ENCODE measurements around the gene SSBP2. TPM values are rescaled to one million over a fixed set of nuclear protein-coding genes. Genes with fewer than 3 reads are reported as not detected.

Gene SSBP2
- total RNA-seq, 3 donors from 2014 or later = 65.5 to 110 (median 76.6) TPM

DNA sequence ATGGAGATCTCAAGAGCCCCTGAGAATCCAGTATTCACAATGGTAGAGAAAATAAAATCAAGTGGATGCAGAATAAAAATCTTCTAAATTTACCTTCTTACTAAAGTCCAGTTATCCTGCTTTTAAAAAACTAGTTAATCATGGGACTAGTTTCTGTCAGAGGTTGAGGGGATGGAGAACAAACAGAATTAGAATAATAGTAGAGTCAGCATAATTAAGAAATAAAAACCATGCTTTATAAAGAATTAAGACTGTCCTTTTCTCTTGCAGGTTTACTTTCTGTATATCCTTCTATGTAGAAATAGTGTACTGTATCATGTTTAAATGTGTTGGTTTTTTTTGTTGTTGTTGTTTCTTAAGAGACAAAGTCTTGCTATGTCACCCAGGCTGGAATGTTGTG lies 380.0 kb downstream of the SSBP2 start:
- Histone ChIP-seq H3K4me1 (no peaks in the 10 kb centered on the region), H3K27ac (no peak overlapping the region), H3K27me3 (no peaks in the 10 kb centered on the region), H3K36me3 (no peaks in the 10 kb centered on the region), H3K4me3 (no peak overlapping the region), H3K9me3 (no peaks in the 10 kb centered on the region)
- TF ChIP-seq POLR2A (IDR thresholded peaks at IDR 0.05) = no peak
- TF ChIP-seq POLR2AphosphoS5 (IDR thresholded peaks at IDR 0.05) = no peak
- TF ChIP-seq, protein P1, sequence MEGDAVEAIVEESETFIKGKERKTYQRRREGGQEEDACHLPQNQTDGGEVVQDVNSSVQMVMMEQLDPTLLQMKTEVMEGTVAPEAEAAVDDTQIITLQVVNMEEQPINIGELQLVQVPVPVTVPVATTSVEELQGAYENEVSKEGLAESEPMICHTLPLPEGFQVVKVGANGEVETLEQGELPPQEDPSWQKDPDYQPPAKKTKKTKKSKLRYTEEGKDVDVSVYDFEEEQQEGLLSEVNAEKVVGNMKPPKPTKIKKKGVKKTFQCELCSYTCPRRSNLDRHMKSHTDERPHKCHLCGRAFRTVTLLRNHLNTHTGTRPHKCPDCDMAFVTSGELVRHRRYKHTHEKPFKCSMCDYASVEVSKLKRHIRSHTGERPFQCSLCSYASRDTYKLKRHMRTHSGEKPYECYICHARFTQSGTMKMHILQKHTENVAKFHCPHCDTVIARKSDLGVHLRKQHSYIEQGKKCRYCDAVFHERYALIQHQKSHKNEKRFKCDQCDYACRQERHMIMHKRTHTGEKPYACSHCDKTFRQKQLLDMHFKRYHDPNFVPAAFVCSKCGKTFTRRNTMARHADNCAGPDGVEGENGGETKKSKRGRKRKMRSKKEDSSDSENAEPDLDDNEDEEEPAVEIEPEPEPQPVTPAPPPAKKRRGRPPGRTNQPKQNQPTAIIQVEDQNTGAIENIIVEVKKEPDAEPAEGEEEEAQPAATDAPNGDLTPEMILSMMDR (IDR thresholded peaks at IDR 0.05) = no peak
- intact Hi-C loops (cut with DNase I; ENCODE audit: low total_unique reads) = no loop called here
- no peak for DNase-seq (ENCODE audit: low spot score in 2 of 2)

DNA sequence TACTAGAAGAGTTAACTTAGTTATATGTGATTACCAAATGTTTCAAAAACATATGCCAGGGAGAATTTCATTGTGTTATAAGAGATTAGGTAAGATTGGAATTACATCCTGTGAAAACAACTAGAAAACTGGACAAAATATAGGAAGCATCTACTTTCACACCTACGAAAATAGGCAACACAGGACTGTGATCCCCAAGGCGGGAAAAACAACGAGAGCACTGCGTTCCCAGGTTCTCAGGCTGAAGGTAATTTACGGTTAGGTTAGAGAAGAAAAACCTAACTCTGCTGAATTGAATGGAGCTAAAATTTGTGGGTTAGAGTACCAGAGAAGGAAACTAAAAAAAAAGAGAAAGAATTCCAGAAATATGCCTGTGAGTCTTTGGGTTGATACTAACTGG lies 385.4 kb downstream of the SSBP2 start:
- H3K9me3 ChIP-seq = no peaks in the 10 kb centered on the region
- H3K36me3 ChIP-seq = no peaks in the 10 kb centered on the region
- TF ChIP-seq, protein P1 (IDR thresholded peaks at IDR 0.05) = no peak
- TF ChIP-seq POLR2AphosphoS5 (IDR thresholded peaks at IDR 0.05) = no peak
- intact Hi-C loops (cut with DNase I; ENCODE audit: low total_unique reads) = no loop called here
- H3K27ac ChIP-seq = no peak overlapping the region
- no peaks in the 10 kb centered on the region for H3K4me1 ChIP-seq
- no peak overlapping the region for H3K4me3 ChIP-seq
- DNase-seq (ENCODE audit: low spot score in 2 of 2) = no peak
- no peaks in the 10 kb centered on the region for H3K27me3 ChIP-seq

DNA sequence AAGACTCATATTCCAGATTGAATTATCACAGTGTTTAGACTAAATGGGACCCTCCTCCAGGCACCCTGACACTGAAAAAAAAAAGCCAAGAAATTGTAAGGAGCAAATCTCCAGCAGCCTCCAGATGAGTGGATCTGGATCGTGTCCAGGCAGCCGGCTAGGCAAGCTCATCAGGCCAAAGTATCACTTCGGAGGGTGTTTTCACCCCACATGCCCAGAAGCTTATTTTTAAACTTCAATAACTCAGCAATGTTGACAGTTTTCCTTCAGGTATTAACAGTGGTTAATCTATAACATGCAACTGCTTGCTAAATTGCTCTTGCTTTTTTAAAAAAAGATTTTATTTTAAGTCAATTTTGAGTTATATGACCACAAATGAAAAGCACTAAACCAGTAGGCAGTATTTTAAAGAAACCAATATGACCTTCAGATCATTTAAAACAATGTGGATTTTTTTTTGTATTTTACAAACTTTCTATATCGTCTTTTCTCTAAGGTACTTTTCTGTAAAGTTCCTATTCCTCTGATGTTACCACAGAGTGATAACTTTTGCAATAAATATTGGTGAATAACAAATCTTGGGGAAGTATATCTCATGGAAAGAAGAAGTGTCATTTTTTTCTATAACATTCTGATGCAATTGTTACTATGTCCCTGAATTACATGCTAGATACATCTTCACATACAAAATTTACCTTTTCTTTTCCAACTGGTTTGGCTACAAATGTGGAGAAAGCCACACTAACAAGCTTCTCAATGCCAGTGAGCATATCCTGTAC lies 387.6 kb downstream of the SSBP2 start:
- H3K36me3 ChIP-seq = no peaks in the 10 kb centered on the region
- H3K4me3 ChIP-seq = no peak overlapping the region
- intact Hi-C loops (cut with DNase I; ENCODE audit: low total_unique reads) = no loop called here
- H3K27ac ChIP-seq = no peak overlapping the region
- DNase-seq (ENCODE audit: low spot score in 2 of 2) = no peak
- no peaks in the 10 kb centered on the region for H3K4me1 ChIP-seq
- no peaks in the 10 kb centered on the region for H3K27me3 ChIP-seq
- H3K9me3 ChIP-seq = no peaks in the 10 kb centered on the region
- TF ChIP-seq, protein P1 (IDR thresholded peaks at IDR 0.05) = no peak
- TF ChIP-seq POLR2AphosphoS5 (IDR thresholded peaks at IDR 0.05) (no peak), POLR2A (IDR thresholded peaks at IDR 0.05) (no peak)

Other genes with a start within 250 kb of the SSBP2 start
- gene ATG10, start 220.9 kb upstream of the SSBP2 start, total RNA-seq = 1 to 10 TPM; 5.2 to 9.2 (median 6.6) TPM